ENCODE data around the gene TNS3.

Gene TNS3

GRCh38 chr7:47580811-47581331, 1.0 kb downstream of the TNS3 start:
- DNase-seq, result no peak

- no peak for DNase-seq
Measured at GRCh38 chr7:47580175-47580706, 1.7 kb downstream of the TNS3 start.

- DNase-seq, result no peak
Measured at GRCh38 chr7:47579458-47579857, 2.5 kb downstream of the TNS3 start.

GRCh38 chr7:47578579-47579270, 3.2 kb downstream of the TNS3 start:
- DNase-seq, result no peak

- DNase-seq, result no peak
Measured at GRCh38 chr7:47577321-47577919, 4.5 kb downstream of the TNS3 start.

GRCh38 chr7:47576866-47577306, 5.0 kb downstream of the TNS3 start:
- no peak for DNase-seq

- no peak for DNase-seq
Measured at GRCh38 chr7:47576031-47576865, 5.7 kb downstream of the TNS3 start.

- no peak for DNase-seq
Measured at GRCh38 chr7:47574482-47575329, 7.2 kb downstream of the TNS3 start.

GRCh38 chr7:47573758-47574481, 8.0 kb downstream of the TNS3 start:
- DNase-seq, result no peak

- no peak for DNase-seq
Measured at GRCh38 chr7:47572939-47573757, 8.8 kb downstream of the TNS3 start.

- DNase-seq, result no peak
Measured at GRCh38 chr7:47572094-47572445, 9.8 kb downstream of the TNS3 start.

GRCh38 chr7:47571331-47572093, 10.4 kb downstream of the TNS3 start:
- no peak for DNase-seq

GRCh38 chr7:47570649-47571050, 11.3 kb downstream of the TNS3 start:
- DNase-seq, result no peak

GRCh38 chr7:47568547-47568946, 13.4 kb downstream of the TNS3 start:
- no peak for DNase-seq

GRCh38 chr7:47568056-47568455, 13.9 kb downstream of the TNS3 start:
- no peak for DNase-seq

- DNase-seq, result peak; percentile 12
Measured at GRCh38 chr7:47565640-47566250, 16.2 kb downstream of the TNS3 start.

- no peak for DNase-seq
Measured at GRCh38 chr7:47563521-47563920, 18.4 kb downstream of the TNS3 start.

GRCh38 chr7:47561715-47562446, 20.0 kb downstream of the TNS3 start:
- no peak for DNase-seq

All from NCI-H82 (cell line).